Hypothalamus (tissue), 51 donors: ENCODE results near the gene TRHDE.

ENCODE experiments used
- DNase-seq, 51 donors: peaks; one replicate each; lab custom pipeline; 2025; lab: John Stamatoyannopoulos, UW

The TRHDE gene, protein sequence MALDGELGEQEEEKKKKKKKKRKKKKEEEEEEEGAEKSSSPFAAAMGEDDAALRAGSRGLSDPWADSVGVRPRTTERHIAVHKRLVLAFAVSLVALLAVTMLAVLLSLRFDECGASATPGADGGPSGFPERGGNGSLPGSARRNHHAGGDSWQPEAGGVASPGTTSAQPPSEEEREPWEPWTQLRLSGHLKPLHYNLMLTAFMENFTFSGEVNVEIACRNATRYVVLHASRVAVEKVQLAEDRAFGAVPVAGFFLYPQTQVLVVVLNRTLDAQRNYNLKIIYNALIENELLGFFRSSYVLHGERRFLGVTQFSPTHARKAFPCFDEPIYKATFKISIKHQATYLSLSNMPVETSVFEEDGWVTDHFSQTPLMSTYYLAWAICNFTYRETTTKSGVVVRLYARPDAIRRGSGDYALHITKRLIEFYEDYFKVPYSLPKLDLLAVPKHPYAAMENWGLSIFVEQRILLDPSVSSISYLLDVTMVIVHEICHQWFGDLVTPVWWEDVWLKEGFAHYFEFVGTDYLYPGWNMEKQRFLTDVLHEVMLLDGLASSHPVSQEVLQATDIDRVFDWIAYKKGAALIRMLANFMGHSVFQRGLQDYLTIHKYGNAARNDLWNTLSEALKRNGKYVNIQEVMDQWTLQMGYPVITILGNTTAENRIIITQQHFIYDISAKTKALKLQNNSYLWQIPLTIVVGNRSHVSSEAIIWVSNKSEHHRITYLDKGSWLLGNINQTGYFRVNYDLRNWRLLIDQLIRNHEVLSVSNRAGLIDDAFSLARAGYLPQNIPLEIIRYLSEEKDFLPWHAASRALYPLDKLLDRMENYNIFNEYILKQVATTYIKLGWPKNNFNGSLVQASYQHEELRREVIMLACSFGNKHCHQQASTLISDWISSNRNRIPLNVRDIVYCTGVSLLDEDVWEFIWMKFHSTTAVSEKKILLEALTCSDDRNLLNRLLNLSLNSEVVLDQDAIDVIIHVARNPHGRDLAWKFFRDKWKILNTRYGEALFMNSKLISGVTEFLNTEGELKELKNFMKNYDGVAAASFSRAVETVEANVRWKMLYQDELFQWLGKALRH

DNA sequence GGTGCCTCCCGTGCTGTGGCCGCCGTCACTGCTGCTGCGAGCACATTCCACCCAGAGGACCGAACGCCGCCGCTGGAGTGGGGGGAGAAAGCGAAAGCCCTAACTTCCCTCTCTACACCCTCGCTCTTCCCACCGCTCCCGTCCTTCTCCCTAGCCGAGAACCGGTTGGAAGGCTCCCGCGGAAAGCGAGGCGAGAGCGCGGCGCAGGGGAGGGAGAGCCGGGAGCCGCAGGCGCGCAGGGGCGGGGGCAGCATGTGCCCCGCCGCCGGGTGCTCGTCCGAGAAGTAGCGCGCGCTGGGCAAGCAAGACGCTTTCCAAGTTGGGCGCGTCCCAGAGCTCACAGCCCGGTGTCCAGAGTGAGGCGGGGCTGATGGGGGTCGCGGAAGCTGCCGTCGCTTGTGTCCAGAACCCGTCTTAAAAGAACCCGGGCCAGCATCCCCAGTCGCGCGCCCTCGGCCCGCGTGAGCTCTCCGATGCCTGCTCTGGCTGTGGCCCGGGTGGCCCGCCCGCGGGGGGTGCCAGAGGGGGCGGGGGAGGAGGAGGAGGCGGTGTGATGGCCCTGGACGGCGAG lies at the start of gene TRHDE:
TSS of gene TRHDE (plus strand) at position 280 of the 571 bp plus-strand sequence. CDS start at position 554, 274 bp downstream.
- DNase-seq = peak in 20 of 51 donors; percentile 10 to 78 (median 41)

DNA sequence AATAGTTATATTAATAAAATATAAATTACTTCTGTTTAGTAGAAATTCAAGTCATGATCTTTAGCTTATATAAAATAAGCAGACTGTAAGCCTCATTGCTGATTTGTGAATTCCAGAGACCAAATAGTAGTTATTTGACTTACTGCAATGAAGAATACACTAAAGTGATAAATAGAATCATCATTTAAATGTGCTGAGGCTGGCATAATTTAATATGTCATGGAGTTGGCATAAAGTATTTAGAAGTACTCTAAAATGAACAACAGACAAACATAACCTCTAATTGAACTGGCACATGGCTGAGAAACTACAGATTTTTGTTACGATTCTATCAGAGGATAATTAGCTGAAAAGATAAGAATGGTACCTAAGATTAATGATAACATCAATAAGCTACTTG lies 45.7 kb upstream of the TRHDE start:
- no peak for DNase-seq

DNA sequence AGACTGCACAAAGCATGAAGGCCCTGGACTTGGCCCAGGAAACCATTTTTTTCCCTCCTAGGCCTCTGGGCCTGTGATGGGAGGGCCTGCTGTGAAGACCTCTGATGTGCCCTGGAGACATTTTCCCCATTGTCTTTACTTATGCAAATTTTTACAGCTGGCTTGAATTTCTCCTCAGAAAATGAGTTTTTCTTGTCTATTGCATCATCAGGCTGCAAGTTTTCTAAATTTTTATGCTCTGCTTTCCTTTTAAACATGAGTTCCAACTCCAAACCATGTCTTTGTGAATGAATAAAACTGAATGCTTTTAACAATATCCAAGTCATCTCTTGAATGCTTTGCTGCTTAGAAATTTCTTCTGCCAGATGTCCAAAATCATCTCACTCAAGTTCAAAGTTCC lies 43.7 kb upstream of the TRHDE start:
- no peak for DNase-seq

DNA sequence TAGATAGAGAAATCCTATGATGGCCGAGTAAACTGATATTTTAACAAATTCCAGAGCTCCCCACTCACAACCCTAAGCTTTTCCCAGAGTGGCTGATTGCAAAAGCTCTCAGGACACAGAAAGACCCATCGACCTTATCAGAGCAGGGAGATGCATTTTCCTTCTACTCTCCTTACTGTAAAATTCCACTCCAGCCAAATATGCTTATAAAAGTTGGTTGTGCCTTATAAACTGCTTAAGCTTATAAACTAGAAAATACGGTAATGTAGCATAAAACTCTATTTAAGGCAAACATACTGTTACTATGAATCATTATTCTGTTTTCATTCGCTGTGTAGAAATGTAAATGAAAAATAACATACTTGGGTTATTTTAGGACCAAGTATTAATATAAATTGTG lies 41.6 kb upstream of the TRHDE start:
- no peak for DNase-seq

DNA sequence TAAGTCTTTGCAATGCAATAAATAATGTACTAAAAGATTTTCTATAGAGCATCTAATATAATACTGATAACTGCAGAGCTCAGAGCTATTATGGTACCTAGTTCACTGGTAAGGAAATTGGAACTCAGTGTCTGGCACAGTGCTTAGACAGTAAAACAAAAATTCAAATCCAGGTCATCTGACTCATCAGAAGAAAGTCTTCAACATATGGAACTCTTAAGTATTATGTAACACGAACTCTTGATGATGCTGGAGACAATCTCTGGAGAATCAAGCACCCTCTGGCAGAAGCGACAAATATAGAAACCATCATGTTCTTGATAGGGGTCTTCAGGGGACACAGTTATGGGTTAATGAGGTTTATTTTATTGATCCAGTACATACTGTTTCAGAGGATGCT lies 37.3 kb upstream of the TRHDE start:
- DNase-seq = no peak

DNA sequence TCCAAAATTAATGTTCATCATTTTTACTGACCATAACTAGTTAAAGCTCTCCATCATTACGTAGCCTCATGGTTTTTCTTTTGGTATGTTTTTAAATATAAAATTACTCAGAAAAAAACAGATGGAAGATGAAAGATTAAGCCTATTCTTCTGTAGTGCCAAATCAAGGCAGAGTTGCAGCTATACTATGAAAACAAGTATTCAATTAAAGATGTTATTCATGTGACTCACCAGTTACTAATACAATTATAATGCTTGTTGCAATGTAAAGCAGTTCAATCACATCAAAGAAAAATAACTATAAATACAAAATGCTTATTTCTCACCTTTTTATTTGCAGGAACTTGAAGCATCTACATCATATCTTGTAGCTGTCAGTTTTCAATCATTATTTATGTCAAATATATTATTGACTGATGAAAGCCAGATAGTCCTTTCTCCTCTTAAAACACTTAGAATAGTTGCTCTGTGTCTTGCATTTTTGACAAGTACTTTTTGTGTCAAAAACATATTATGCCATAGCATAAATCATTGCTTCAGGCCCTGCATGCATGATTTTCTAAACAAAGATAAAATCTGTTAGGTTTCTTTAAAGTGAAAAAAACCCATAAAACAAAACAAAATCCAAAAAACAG lies 36.0 kb upstream of the TRHDE start:
- no peak for DNase-seq

DNA sequence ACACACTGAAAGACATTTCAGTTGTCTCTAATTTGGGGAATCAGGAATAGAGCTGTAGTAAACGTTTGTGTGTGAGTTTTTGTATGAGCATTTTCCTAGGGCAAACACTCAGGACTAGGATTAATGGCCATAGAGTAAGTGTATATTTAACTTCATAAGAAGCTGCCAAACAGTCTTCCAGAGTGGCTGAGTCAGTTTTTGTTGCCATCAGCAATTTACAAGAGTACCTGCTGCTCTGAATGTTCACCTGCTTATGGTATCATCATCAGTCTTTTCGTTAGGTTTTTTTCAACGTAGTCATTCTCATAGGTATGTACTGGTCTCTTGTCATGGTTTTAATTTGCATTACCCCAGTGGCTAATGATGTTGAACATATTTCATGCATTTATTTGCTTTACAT lies 30.6 kb upstream of the TRHDE start:
- DNase-seq = no peak

DNA sequence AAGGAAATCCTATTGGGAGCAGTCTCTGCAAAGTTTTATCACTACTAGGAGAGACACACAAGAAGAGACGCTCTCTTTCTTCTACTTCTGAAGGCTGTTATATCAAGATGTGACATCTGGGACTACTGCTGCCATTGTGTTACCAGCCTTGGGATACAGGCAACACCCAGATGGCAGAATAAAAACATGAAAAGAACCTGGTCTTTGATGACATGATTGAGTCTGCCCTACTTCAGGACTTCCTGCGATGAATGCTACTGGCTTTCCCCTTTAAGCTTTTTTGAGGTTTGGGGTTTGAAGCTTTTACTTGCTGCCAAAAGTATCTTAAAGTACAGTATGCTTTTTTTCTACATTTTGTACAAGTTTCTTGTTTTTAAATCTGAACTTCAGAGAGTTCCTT lies 29.2 kb upstream of the TRHDE start:
- DNase-seq = no peak

DNA sequence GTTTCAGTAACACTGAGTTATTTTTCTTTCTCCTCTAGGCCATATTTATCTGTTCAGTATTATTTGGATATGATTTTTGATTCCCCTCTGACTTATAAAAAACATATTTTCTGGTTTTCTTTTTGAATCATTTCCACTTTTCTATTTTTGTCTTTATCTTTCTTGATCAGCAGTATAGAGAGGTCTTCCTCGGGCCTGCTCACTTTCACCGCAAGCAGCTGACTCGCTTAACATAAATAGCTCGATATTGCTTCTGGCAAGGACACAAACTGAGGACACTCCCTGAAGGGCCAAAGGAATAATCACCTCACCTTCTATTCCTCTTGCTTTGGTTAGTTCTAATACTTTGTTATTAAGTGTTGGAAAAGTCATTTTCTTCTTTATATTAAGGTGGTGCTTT lies 25.8 kb upstream of the TRHDE start:
- no peak for DNase-seq

DNA sequence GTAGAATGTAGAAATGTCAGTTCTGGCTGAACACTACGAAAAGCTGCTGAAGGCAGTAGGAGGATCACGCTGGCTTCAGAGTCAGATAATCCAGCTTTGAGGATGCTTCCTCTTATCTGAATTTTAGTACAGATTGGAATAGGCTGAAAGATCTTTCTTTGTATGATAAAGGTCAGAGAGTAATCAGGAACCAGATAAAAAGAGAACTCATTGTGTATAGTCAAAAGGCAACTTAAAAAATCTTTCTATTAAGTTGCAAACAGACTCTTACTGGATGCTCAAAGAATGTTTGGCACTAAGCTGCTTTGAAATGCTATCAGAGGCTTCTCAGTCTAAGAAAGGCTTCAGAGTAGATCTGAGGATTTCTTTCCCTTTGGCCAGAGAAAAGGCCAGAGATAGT lies 21.8 kb upstream of the TRHDE start:
- DNase-seq = no peak

DNA sequence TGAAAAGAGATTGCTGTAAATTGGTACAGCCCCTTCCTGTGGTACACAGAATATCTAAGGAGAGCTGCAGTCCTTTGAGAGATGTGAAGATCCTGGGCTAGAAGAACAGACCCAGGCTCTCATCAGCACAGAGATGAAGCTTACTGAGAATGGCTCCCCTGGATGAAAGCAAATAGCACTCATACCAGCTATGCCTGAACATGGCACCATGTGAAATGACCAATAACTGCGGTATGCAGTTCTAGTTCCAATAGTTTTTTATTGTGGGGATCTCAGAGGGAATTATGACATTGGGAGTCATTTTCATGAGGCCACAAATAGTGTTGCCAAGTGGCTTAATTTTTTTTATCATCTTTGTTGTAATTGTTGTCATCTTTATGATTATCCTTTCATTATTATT lies 15.4 kb upstream of the TRHDE start:
- DNase-seq = no peak

DNA sequence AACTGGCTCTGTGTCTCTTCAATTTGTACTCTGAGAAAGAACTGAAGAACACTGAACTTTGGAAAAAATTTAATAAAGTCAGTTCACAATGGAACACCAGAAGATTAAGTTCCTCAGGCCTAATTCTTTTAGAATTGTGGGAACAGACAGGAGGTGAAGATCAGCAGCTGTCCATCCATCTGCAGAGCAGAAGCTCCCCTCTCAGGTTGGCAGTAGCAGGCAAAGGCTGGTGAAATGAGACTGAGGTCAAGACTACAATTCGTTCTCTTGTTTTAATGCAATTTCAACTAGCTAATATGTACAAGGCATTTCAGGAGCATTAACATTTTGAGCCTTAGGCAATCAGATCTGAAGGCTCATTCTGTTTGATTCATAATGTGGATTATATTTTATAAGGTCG lies 10.3 kb upstream of the TRHDE start:
- no peak for DNase-seq

DNA sequence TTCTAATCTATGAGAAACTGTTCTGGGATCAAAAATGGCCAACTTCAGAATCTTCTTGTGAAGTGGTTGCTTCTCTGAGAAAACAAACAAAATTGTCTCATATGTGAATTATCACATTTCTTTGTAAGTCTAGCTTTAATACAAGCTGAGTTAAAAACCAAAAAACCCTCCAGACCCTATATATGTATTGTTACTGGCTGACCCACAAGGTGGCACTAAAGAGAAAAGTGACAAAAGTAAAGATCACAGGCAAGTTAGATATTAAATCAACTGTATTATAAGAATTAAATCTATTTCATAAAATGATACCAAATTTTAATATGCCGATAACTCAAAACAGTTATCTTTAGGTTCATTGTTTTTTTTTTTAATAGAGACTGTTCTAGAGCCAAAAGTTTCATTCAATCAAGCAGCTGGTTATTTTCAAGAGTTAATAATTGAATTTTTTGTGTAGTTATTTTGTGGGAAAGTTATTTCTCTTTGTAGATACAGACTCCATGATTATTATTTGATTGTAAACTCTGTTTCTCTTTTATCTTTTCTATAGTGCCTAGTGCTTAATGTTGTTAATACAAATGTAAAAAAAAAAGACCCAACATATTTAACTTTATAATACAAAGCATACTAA lies 7.5 kb upstream of the TRHDE start:
- DNase-seq = no peak

DNA sequence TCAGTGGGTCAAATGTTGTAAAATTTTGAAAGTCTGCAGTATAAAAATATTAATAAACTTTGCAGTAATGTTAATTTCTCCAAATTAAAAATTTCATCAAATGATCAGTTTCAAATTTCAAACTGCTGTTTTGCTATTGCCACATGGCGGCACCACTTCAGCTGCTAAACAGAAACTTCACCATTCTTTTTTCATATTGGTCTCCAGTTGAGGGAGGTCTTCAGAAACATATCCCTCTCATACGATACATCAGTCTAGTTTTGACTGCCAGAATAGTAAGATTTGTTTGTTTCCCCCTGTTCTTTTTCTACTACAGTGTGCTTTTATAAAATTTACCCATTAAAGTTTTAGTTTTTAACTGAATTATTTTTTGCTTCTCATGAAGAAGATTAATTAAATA lies 4.2 kb upstream of the TRHDE start:
- peak in 2 of 51 donors; percentile 5 to 7 for DNase-seq

DNA sequence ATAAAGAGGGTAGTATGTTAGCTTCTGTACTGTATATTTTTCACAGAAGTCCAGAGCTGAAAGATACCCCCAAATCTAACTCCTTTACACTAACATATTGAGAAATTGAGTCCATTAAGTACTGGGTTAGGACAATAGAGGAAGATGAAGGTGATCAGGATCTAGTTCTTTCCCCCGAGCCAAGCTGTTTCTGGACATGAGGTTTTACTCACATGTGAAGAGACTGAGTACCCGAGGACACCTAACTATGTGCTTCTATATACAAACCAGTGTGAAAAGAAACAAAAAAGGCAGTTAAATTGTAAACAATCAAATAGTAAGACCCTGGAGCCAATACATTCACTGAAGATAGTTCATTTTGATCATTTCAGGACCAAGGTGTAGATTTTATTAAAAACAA lies 3.8 kb upstream of the TRHDE start:
- DNase-seq = peak in 1 of 51 donors; percentile 3

DNA sequence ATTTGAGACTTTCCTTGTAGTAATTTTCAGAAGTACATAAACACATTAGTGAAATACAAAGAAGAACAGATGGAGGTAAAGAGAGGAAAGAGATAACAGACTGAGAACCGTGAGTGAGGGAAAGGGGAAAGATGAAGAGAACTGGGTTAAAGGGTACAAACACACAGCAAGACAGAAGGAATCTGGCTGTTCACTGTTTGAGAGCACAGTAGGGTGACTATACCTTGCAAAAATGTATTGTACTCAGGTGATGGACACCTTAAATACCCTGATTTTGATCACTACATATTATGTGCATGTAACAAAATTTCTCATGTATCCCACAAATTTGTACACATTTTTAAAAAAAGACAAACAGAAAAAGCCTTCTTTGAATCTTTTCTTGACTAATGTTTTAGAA lies 2.7 kb upstream of the TRHDE start:
- no peak for DNase-seq

DNA sequence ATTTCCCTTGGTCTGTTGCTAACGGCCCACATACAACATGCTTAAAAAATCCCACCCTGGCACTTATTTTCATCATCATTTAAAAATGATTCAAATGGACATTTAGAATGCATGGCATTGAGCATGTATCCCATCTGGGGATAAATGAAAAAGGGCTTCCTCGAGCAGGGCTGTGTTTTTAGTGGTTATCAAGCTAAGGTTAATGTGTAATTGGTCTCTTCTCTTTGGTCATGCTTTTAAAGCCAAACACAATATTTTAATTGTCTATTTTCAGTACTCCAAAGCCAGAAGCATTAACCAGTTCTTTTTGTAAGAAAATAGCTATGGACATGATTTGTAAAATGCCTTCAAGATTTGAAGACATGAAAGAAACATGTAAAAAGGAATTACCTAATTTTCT lies 1.9 kb upstream of the TRHDE start:
- no peak for DNase-seq

DNA sequence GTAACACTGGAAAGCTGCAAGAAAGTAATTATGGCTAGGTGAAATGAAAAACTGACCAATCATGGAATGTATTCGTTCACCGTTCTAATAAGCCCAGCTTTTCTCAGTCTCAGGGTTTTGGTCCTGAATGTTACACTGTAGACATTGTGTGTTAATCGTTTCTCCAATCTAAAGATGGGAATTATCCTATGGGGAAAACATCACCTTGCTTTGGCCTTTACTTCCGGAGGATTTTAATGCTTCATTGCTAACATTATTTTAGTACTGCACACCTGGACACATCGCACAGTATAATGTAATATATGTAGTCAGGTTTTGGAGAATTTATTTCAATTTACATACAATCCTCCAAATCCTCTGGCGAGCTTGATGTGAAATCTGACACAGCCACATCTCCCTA lies 1.2 kb upstream of the TRHDE start:
- no peak for DNase-seq

DNA sequence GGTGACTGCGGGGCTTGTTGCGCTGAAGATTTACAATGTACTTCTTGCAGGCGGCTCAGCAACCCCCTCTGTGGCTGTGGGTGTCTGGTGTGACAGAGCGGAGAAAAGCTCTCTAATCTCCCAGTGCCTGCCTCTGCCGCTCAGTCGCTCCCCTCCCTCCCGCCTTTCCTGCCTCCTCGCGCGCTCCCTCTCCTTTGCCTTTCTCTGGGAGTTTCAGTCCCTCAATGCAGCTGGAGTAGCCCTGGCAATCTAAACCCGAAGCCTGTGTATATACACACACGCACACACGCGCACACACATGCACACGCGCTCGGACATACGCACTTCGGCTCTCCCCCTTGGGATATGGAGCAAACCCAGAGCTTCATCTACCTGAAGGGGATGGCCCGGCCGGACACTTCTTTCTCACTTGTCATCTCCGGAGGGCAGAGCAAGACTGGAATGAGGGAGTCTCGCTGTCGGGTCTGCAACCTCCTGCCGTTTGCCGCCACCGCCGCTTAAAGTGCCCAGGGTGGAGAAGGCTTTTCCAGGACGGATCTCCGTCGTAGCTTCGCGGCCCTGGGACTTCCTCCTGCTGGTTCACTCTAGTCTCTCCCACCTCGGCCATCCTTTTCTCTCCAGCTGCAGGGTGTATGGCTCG lies 599 bp upstream of the TRHDE start:
- DNase-seq = peak in 24 of 51 donors; percentile 11 to 83 (median 40)
